Kidney epithelial cell (primary cell): ENCODE data around the gene C11orf86. TPM values are rescaled to one million over a fixed set of nuclear protein-coding genes. Genes with fewer than 3 reads are reported as not detected.

Experiments
- DNase-seq: peaks from one replicate; pipeline ENCODE4 v3.0.0-alpha.2; 2010; ENCODE audit warnings: low read depth
- H3K27me3 ChIP-seq: 2 replicates; pipeline ENCODE4 v1.6.0; 2011; ENCODE audit warnings: low read length; ENCODE audit not compliant: control insufficient read depth, insufficient read depth
- H3K36me3 ChIP-seq: 2 replicates; pipeline ENCODE4 v1.5.1; 2011; ENCODE audit warnings: low read length; ENCODE audit not compliant: control insufficient read depth, insufficient read depth
- H3K4me3 ChIP-seq: 2 replicates; pipeline ENCODE4 v1.5.1; 2011; ENCODE audit warnings: low read depth, mild to moderate bottlenecking, control low read depth, low read length
- CTCF ChIP-seq: IDR thresholded peaks from 2 replicates; pipeline ENCODE4 v1.5.1; 2011; ENCODE audit warnings: mild to moderate bottlenecking, moderate library complexity, low read length, control low read depth, inconsistent platforms; ENCODE audit not compliant: insufficient read depth, poor library complexity, severe bottlenecking
- total RNA-seq: library from RNA; depleted of rRNA; stranded (reverse); fragments of >200 nt; gene quantifications from 2 replicates; pipeline ENCODE4 v1.2.3, GENCODE V29; 2015

C11orf86 gene
- total RNA-seq, 1 donor from 2014 or later, result not detected

- DNase-seq, result no peak
Observed at GRCh38 chr11:66962247-66962646, 12.9 kb upstream of the C11orf86 start.

GRCh38 chr11:66962801-66963200 lies 12.3 kb upstream of the C11orf86 start:
- H3K36me3 ChIP-seq, result no peaks in the 10 kb centered on the region
- no peak overlapping the region for H3K4me3 ChIP-seq
- no peak for TF ChIP-seq CTCF
- DNase-seq, result no peak
- no peaks in the 10 kb centered on the region for H3K27me3 ChIP-seq

More at GRCh38 chr11:66962247-66962646, 12.9 kb upstream of the C11orf86 start:
- Histone ChIP-seq H3K4me3 (no peak overlapping the region), H3K27me3 (no peaks in the 10 kb centered on the region), H3K36me3 (no peaks in the 10 kb centered on the region)
- TF ChIP-seq CTCF, result no peak

- no peak for TF ChIP-seq CTCF
- DNase-seq, result no peak
- Histone ChIP-seq H3K27me3 (no peaks in the 10 kb centered on the region), H3K36me3 (no peaks in the 10 kb centered on the region), H3K4me3 (no peak overlapping the region)
Observed at GRCh38 chr11:66964495-66964894, 10.6 kb upstream of the C11orf86 start.

- Histone ChIP-seq H3K27me3 (no peaks in the 10 kb centered on the region), H3K4me3 (no peak overlapping the region), H3K36me3 (no peaks in the 10 kb centered on the region)
- TF ChIP-seq CTCF, result no peak
- DNase-seq, result no peak
Observed at GRCh38 chr11:66966351-66966750, 8.8 kb upstream of the C11orf86 start.

GRCh38 chr11:66967670-66968425 lies 7.3 kb upstream of the C11orf86 start:
- DNase-seq, result no peak
- no peak overlapping the region for H3K4me3 ChIP-seq
- no peak for TF ChIP-seq CTCF
- no peaks in the 10 kb centered on the region for H3K36me3 ChIP-seq
- H3K27me3 ChIP-seq, result no peaks in the 10 kb centered on the region

GRCh38 chr11:66969584-66970225 lies 5.4 kb upstream of the C11orf86 start:
- TF ChIP-seq CTCF, result no peak
- Histone ChIP-seq H3K36me3 (no peaks in the 10 kb centered on the region), H3K4me3 (no peak overlapping the region), H3K27me3 (no peaks in the 10 kb centered on the region)
- no peak for DNase-seq
